GM21717 (cell line): Measurements from ENCODE around the gene IPO5.

Source experiments
- ATAC-seq: cut with Tn5 transposase; IDR thresholded peaks from one replicate; pipeline ENCODE4 v1.9.1; 2021; ENCODE audit warnings: mild to moderate bottlenecking, moderate library complexity; ENCODE audit not compliant: unreplicated experiment

The IPO5 gene

DNA sequence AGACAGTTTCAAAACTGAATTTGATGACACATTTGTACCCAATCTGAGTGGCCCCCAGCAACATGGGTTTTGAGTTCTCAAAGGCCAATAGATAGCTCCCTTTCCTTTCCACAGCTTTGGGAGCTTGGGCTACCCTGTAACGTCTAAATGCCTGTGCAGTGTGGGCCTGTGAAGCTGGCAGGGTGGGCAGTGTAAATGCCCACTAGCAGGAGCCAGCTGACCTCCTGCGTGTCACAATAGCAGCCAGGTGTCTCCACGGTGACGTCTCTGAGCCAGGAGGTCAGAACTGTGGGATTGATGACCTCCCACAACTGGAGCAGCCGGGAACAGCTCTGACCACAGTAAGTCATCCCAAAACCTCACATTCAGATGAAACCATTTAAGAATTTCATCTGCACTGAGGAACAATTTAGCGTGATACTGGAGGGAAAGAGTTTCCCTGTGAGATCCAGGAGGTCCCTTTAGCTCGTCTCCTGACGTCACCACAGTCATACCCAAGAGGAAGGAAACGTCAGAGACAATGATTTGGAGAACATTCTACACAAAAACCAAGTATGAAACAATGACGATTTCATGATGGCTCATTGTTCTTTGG, at the start of gene IPO5:
Gene IPO5 (plus strand): TSS at position 300 of the 595 bp plus-strand sequence. CDS start 23,022 bp downstream, outside the sequence.
- no peak for ATAC-seq

- no peak for ATAC-seq
Observed at GRCh38 chr13:97904059-97904458, 49.4 kb upstream of the IPO5 start.

- no peak for ATAC-seq
Observed at GRCh38 chr13:97905517-97905916, 48.0 kb upstream of the IPO5 start.

GRCh38 chr13:97911311-97912138, 42.0 kb upstream of the IPO5 start:
- no peak for ATAC-seq

- ATAC-seq: no peak
Observed at GRCh38 chr13:97912139-97912535, 41.3 kb upstream of the IPO5 start.

DNA sequence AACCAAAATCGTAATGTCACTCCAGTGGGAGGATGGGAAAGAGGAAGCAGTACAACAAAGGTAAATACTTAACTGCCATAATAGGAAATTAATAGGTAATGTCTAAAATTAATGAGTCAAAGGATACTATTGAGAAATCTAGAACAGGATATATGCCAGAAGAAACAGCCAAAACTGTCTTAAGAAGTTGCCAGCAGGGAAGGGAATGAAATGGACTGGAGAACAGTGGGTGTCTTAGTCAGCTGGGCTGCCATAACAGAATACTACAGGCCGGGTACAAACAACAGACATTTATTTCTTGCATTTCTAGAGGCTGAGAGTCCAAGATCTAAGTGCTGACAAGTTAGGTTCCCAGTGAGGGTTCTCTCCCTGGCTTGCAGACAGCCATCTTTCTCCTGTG, 40.3 kb upstream of the IPO5 start:
- ATAC-seq: no peak

- no peak for ATAC-seq
Observed at GRCh38 chr13:97914540-97914939, 38.9 kb upstream of the IPO5 start.

GRCh38 chr13:97921176-97921816, 32.2 kb upstream of the IPO5 start:
- ATAC-seq: no peak

- ATAC-seq: no peak
Observed at GRCh38 chr13:97928301-97928700, 25.2 kb upstream of the IPO5 start.

DNA sequence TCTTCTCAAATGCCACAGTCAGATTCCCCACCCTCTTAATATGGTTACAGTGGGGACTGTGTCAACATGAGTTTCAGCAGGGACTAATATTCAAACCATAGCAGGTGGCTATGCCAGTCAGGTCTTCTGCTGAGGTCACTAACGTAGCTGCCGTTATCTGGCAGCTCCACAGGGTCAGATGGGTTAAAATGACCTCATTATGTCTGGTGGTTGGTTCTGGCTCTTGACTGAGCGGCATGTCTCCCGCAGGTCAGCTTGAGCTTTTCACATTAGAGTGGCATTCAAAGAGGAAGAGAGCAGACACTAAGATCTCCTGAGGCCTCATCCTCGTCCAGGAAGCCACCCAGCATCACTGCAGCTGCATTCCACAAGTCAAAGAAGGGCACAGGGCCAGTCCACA, 21.4 kb upstream of the IPO5 start:
- no peak for ATAC-seq

- ATAC-seq: no peak
Observed at GRCh38 chr13:97932647-97933046, 20.8 kb upstream of the IPO5 start.

GRCh38 chr13:97933776-97934175, 19.7 kb upstream of the IPO5 start:
- no peak for ATAC-seq

- ATAC-seq: no peak
Observed at GRCh38 chr13:97934590-97934989, 18.9 kb upstream of the IPO5 start.

DNA sequence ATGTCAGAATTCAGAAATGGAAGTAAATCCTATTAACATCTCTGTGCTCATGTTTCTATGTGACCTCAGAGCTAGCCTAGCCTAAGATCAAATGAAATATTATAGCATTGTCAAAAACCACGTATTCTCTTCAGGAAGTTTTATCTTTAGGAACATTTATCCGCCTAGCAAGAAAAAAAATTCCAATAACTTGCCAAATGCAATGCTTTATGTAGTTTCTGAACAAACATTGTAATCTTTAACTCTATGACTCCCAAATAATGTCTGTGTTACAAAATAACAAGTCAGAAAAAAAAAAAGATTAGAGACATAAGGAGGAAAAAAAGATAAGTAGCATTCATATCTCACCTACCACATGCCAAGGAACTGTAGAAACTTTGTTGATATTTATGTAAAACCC, 18.4 kb upstream of the IPO5 start:
- no peak for ATAC-seq

- ATAC-seq: no peak
Observed at GRCh38 chr13:97936036-97936435, 17.4 kb upstream of the IPO5 start.

DNA sequence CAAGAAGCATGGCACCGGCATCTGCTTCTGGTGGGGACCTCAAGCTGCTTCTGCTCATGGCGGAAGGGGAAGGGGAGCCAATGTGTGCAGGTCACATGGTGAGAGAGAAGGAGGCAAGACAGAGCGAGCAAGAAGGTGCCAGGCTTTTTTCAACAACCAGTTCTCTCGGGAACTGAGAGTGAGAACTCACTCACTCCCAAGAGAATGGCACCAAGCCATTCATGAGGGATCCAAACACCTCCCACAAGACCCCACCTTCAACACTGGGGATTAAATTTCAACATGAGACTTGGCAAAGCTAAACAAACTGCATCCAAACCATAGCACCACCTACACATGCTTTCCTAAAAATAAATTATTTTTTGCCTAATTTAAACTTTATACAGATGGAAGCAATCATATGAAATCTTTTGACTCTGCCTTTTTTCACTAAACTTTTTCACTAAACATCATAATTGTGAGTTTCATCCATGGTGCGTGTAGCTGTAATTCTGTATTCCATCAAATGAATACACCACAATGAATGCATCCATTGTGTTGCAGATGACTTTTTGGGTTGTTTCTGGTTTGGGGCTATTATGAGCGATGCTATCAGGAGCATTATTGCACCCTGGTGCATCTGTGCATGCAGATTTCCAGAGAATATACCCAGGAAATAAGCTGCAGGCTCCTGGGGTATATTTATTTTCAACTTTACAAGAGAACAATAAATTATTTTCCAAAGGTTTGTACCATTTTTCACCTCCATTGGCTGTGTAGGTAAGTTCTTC, 14.6 kb upstream of the IPO5 start:
- no peak for ATAC-seq

GRCh38 chr13:97944396-97945029, 9.0 kb upstream of the IPO5 start:
- ATAC-seq: no peak

DNA sequence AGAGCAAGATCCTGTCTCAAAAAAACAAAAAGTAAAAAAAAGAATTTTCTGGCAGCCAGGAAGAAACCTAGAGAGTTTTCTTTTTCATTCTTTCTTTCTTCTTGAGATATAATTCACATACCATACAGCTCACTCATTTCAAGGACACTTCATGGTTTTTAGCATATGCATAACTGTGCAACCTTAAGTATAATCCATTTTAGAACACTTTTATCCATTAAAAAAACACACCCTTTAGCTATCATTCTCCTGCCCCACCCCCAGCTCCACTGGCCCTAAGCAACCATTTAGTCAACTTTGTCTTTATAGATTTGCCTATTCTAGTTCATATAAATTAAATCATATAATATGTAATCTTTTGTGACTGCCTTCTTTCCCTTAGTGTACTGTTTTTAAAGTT, 8.1 kb upstream of the IPO5 start:
- ATAC-seq: no peak

DNA sequence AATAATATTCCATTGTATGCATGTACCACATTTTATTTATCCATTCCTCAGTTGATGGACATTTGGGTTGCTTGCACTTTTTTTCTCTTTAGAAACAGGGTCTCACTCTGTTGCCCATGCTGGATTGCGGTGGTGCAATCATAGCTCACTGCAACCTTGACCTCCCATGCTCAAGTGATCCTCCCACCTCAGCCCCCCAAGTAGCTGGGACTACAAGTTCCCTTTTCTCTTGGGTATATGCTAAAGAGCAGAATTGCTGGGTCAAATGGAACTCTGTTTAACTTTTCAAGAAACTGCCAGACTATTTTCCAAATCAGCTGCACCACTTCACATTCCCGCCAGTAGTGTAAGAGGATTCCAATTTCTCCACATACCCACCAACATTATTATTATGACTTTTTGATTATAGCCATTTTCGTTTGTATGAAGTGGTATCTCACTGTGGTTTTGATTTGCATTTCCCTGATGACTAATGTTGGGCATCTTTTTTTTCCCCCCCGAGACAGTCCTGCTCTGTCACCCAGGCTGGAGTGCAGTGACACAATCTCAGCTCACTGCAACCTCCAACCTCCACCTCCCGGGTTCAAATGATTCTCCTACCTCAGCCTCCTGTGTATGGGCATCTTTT, 7.6 kb upstream of the IPO5 start:
- ATAC-seq: peak; percentile 69

DNA sequence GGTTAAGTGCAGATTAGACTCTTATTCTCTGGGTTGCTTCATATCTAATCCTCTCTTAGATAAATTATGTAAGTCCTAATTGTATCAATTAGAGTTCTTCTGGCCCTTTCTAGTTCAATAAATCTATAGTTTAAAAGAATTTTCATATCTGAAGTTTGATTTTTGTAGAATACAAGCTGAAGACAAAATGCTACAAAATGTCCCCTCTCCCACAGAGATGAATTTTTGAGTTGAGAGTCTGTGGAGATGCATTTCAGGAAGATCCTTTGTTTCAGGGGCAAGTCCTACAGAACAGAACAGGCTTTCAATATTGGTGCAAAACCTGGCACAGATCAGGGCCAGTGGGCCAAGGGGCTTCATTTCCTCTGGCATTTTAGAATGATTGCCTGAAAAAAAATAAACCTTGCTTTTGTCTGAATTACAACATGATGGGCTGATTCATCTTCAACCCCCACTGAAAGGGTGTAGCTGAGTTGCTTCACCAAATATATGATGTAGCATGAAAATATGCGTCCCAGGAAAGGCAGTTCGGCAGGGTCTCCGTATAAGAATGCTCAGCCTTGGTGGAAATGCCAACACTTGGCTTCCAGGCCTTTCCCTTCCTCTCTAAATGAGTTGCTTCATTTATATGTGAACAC, 6.4 kb upstream of the IPO5 start:
- ATAC-seq: no peak
